Measurements from ENCODE around the gene GTF2F2.

- TF ChIP-seq CTCF (IDR thresholded peaks at IDR 0.05 in 2 of 3, conservative IDR thresholded peaks at IDR 0.05 in 1 of 3; ENCODE audit: borderline replicate concordance in 1 of 3, insufficient read depth in 1 of 3, low read depth in 2 of 3, low read length in 2 of 3) (no peak), CEBPB (IDR thresholded peaks at IDR 0.05; ENCODE audit: low read depth) (no peak), POLR2AphosphoS5 (IDR thresholded peaks at IDR 0.05; ENCODE audit: low read depth, low read length) (no peak), RAD21 (IDR thresholded peaks at IDR 0.05; ENCODE audit: low read depth) (no peak), TCF7L2 (IDR thresholded peaks at IDR 0.05; ENCODE audit: borderline replicate concordance, extremely low read depth, insufficient read depth, insufficient read length) (no peak)
Measured at GRCh38 chr13:45302507-45302906, 182.2 kb downstream of the GTF2F2 start.

Measured in HCT116 (cell line).